CD14-positive monocyte (primary cell): ENCODE data around the gene ZNF808. TPM values are rescaled to one million over a fixed set of nuclear protein-coding genes. Genes with fewer than 3 reads are reported as not detected.
"Not testable (repeated sequence)": the region's sequence is repeated elsewhere in the genome, so short reads cannot be mapped to it uniquely, and the experiment has no call there.

Experiments used
- DNase-seq, 3 donors: peaks; one replicate each; pipeline ENCODE4 v3.0.0-alpha.2; 2011 to 2022
- H2AFZ ChIP-seq: 2 replicates; pipeline ENCODE4 v1.6.0; 2012; ENCODE audit warnings: mild to moderate bottlenecking, low read depth, low read length, inconsistent platforms; ENCODE audit not compliant: insufficient read depth, poor library complexity, severe bottlenecking
- H3K27ac ChIP-seq, 2 donors: 1 replicate in 1 of 2; 2 replicates in 1 of 2; pipeline ENCODE4 v1.5.1; 2012 to 2013; ENCODE audit warnings: low read length in 2 of 2, control low read depth in 1 of 2, inconsistent platforms in 1 of 2, low read depth in 1 of 2, mild to moderate bottlenecking in 1 of 2
- H3K27me3 ChIP-seq, 2 donors: one replicate each; pipeline versions ENCODE4 v1.6.0 to v1.6.1; 2011 to 2013; ENCODE audit warnings: low read length in 2 of 2; ENCODE audit not compliant: control insufficient read depth in 2 of 2, insufficient read depth in 2 of 2
- H3K36me3 ChIP-seq, 2 donors: replicated peaks in 1 of 2; 1 replicate in 1 of 2; 2 replicates in 1 of 2; pipeline versions ENCODE4 v1.5.1 to v1.6.1; 2012 to 2013; ENCODE audit warnings: low read length in 2 of 2, control low read depth in 1 of 2, inconsistent platforms in 1 of 2, mild to moderate bottlenecking in 1 of 2; ENCODE audit not compliant: insufficient read depth in 2 of 2, control insufficient read depth in 1 of 2
- H3K4me1 ChIP-seq, 2 donors: 1 replicate in 1 of 2; 2 replicates in 1 of 2; pipeline versions ENCODE4 v1.5.1 to v1.6.1; 2012 to 2013; ENCODE audit warnings: low read length in 2 of 2, control low read depth in 1 of 2, inconsistent platforms in 1 of 2, mild to moderate bottlenecking in 1 of 2, moderate library complexity in 1 of 2; ENCODE audit not compliant: insufficient read depth in 2 of 2, control insufficient read depth in 1 of 2
- H3K4me2 ChIP-seq: replicated peaks from 2 replicates; pipeline ENCODE3; 2012; ENCODE audit warnings: low read length, moderate library complexity, mild to moderate bottlenecking; ENCODE audit not compliant: poor library complexity, severe bottlenecking; ENCODE audit errors: extremely low read depth
- H3K4me3 ChIP-seq, 3 experiments: fragments of 200-600 bp in 1 of 3; sonication (generic) in 1 of 3; replicated peaks in 1 of 3; 1 replicate in 2 of 3; 2 replicates in 1 of 3; pipeline ENCODE4 v1.5.1; 2011 to 2013; ENCODE audit warnings: low read length in 3 of 3, mild to moderate bottlenecking in 3 of 3, control low read depth in 2 of 3, low read depth in 2 of 3, inconsistent platforms in 1 of 3, moderate library complexity in 1 of 3
- H3K79me2 ChIP-seq: 2 replicates; pipeline ENCODE4 v1.6.0; 2012; ENCODE audit warnings: mild to moderate bottlenecking, control low read depth, inconsistent platforms, low read length, moderate library complexity; ENCODE audit not compliant: insufficient read depth
- H3K9ac ChIP-seq: 2 replicates; pipeline ENCODE4 v1.6.0; 2017; ENCODE audit warnings: low read length, mild to moderate bottlenecking; ENCODE audit not compliant: insufficient read depth, poor library complexity, severe bottlenecking
- H3K9me3 ChIP-seq, 2 donors: replicated peaks in 1 of 2; 1 replicate in 1 of 2; 2 replicates in 1 of 2; pipeline versions ENCODE4 v1.5.1 to v1.6.1; 2012 to 2013; ENCODE audit warnings: low read length in 2 of 2, control low read depth in 1 of 2; ENCODE audit not compliant: control insufficient read depth in 1 of 2, insufficient read depth in 1 of 2
- H4K20me1 ChIP-seq: 2 replicates; pipeline ENCODE4 v1.6.0; 2012; ENCODE audit warnings: mild to moderate bottlenecking, low read length, control low read depth, moderate library complexity; ENCODE audit not compliant: insufficient read depth
- H3K27ac Mint-ChIP-seq, 7 donors: one replicate each; pipeline ENCODE4 v1.8.0; 2020; ENCODE audit warnings: mild to moderate bottlenecking in 7 of 7, mixed read lengths in 7 of 7, moderate library complexity in 6 of 7, inconsistent platforms in 2 of 7
- H3K27me3 Mint-ChIP-seq, 3 donors: one replicate each; pipeline ENCODE4 v1.8.0; 2021 to 2022; ENCODE audit warnings: low read depth in 3 of 3, mild to moderate bottlenecking in 3 of 3, mixed read lengths in 3 of 3, moderate library complexity in 3 of 3, inconsistent platforms in 1 of 3
- H3K36me3 Mint-ChIP-seq, 2 donors: one replicate each; pipeline ENCODE4 v1.8.0; 2020; ENCODE audit warnings: mixed read lengths in 2 of 2, inconsistent platforms in 1 of 2, mild to moderate bottlenecking in 1 of 2
- H3K4me1 Mint-ChIP-seq: one replicate; pipeline ENCODE4 v1.8.0; 2020; ENCODE audit warnings: mild to moderate bottlenecking, mixed read lengths
- H3K4me3 Mint-ChIP-seq, 2 donors: one replicate each; pipeline ENCODE4 v1.8.0; 2020; ENCODE audit warnings: mild to moderate bottlenecking in 2 of 2, mixed read lengths in 2 of 2, moderate library complexity in 1 of 2
- H3K9me3 Mint-ChIP-seq, 7 donors: one replicate each; pipeline ENCODE4 v1.8.0; 2020 to 2022; ENCODE audit warnings: mixed read lengths in 7 of 7, mild to moderate bottlenecking in 6 of 7, moderate library complexity in 6 of 7, inconsistent platforms in 2 of 7
- WGBS: methylation state at CpG from one replicate; pipeline ENCODE4 v1.1.5; 2013; ENCODE audit warnings: missing lambda C conversion rate; ENCODE audit not compliant: insufficient coverage; 5-methylcytosine and 5-hydroxymethylcytosine counted together
- intact Hi-C, 2 donors: fragments of 100-400 bp; cut with micrococcal nuclease; formaldehyde crosslinking; loops; one replicate each; pipeline versions ENCODE4 v1.15.0 to v1.15.1; 2023
- polyA plus RNA-seq, 3 donors: library from polyadenylated mRNA; depleted of rRNA in 1 of 3; unstranded in 2 of 3; stranded (reverse) in 1 of 3; fragments of 300-500 nt in 2 of 3; fragments of >200 nt in 1 of 3; fragmentation: Illumina TruSeq in 2 of 3; gene quantifications; 1 replicate in 2 of 3; 2 replicates in 1 of 3; pipeline ENCODE4 v1.2.3, GENCODE V29; 2012 to 2021
- TF ChIP-seq, protein P1 (sequence below): fragments of 200-600 bp; IDR thresholded peaks from one replicate; pipeline ENCODE4 v1.8.0; 2022; ENCODE audit warnings: antibody characterized with exemption, mild to moderate bottlenecking

Gene ZNF808
- polyA plus RNA-seq, 3 donors = 2.6 to 9.2 (median 3.4) TPM

- no peak overlapping the region for H3K4me3 Mint-ChIP-seq
- H3K36me3 Mint-ChIP-seq = no peaks in the 10 kb centered on the region
- TF ChIP-seq, protein P1, sequence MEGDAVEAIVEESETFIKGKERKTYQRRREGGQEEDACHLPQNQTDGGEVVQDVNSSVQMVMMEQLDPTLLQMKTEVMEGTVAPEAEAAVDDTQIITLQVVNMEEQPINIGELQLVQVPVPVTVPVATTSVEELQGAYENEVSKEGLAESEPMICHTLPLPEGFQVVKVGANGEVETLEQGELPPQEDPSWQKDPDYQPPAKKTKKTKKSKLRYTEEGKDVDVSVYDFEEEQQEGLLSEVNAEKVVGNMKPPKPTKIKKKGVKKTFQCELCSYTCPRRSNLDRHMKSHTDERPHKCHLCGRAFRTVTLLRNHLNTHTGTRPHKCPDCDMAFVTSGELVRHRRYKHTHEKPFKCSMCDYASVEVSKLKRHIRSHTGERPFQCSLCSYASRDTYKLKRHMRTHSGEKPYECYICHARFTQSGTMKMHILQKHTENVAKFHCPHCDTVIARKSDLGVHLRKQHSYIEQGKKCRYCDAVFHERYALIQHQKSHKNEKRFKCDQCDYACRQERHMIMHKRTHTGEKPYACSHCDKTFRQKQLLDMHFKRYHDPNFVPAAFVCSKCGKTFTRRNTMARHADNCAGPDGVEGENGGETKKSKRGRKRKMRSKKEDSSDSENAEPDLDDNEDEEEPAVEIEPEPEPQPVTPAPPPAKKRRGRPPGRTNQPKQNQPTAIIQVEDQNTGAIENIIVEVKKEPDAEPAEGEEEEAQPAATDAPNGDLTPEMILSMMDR = no peak
- Histone ChIP-seq H3K4me3 (no peak overlapping the region), H3K4me2 (no peak overlapping the region), H3K4me1 (no peaks in the 10 kb centered on the region), H4K20me1 (no peaks in the 10 kb centered on the region), H3K9me3 (peaks cover 91 to 92% of the 10 kb centered on the region in 2 donors), H3K36me3 (no peaks in the 10 kb centered on the region), H3K79me2 (no peaks in the 10 kb centered on the region), H3K9ac (no peak overlapping the region), H3K27me3 (no peaks in the 10 kb centered on the region), H2AFZ (no peak overlapping the region), H3K27ac (no peak overlapping the region)
- intact Hi-C loops = no loop called here
- no peak overlapping the region for H3K27ac Mint-ChIP-seq
- 94% methylated on average over 4 of the region's 8 CpGs for WGBS
- H3K27me3 Mint-ChIP-seq = peaks cover 0 to 4% (median 0%) of the 10 kb centered on the region in 3 donors
- DNase-seq = no peak
- H3K9me3 Mint-ChIP-seq = peaks cover 46 to 99% (median 93%) of the 10 kb centered on the region in 7 donors
- no peaks in the 10 kb centered on the region for H3K4me1 Mint-ChIP-seq
These were observed 28.9 kb upstream of the ZNF808 start for GRCh38 chr19:52498571-52498970.

DNA sequence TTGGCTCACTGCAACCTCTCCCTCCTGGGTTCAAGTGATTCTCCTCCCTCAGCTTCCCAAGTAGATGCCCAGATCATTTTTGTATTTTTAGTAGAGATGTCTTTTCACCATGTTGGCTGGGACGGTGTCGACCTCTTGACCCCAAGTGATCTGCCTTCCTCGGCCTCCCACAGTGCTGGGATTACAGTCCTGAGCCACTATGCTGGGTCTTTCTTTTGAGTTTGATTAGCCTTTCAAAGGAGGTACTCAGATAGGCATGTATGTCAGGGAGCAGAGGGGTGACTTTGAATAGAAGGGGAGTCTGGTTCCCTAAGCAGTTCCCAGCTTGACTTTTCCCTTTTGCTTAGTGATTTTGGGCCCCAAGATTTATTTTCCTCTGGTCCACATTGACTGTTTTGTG is 27.0 kb upstream of the ZNF808 start:
- H3K4me3 ChIP-seq, H3K27ac Mint-ChIP-seq, H3K36me3 ChIP-seq, H3K27ac ChIP-seq, H3K79me2 ChIP-seq, H3K4me1 Mint-ChIP-seq, intact Hi-C loops, H3K4me2 ChIP-seq, H3K9ac ChIP-seq, H3K27me3 ChIP-seq, H3K4me3 Mint-ChIP-seq, H3K36me3 Mint-ChIP-seq, H3K27me3 Mint-ChIP-seq, DNase-seq, H2AFZ ChIP-seq, H3K4me1 ChIP-seq, H4K20me1 ChIP-seq: not testable (repeated sequence)
- H3K9me3 ChIP-seq = peaks cover 91 to 96% of the 10 kb centered on the region in 2 donors
- peaks cover 48 to 99% (median 95%) of the 10 kb centered on the region in 7 donors for H3K9me3 Mint-ChIP-seq
- 68% methylated on average over 2 of the region's 3 CpGs for WGBS

GRCh38 chr19:52500991-52501390 is 26.5 kb upstream of the ZNF808 start:
- intact Hi-C loops, H3K36me3 Mint-ChIP-seq, H2AFZ ChIP-seq: not testable (repeated sequence)

More at GRCh38 chr19:52500991-52501390, 26.5 kb upstream of the ZNF808 start:
- not testable (repeated sequence) for H3K4me3 ChIP-seq, H3K27ac ChIP-seq, H3K4me2 ChIP-seq, H3K9ac ChIP-seq, H3K4me3 Mint-ChIP-seq, H3K4me1 ChIP-seq, H3K4me1 Mint-ChIP-seq, H4K20me1 ChIP-seq, H3K79me2 ChIP-seq, H3K27me3 ChIP-seq, H3K36me3 ChIP-seq, DNase-seq, H3K27me3 Mint-ChIP-seq, H3K27ac Mint-ChIP-seq
- WGBS = 85% methylated on average over 12 of the region's 12 CpGs
- peaks cover 93 to 96% of the 10 kb centered on the region in 2 donors for H3K9me3 ChIP-seq
- H3K9me3 Mint-ChIP-seq = peaks cover 46 to 99% (median 93%) of the 10 kb centered on the region in 7 donors
